ENCODE measurements around the gene TMEM235.

TMEM235 gene

DNA sequence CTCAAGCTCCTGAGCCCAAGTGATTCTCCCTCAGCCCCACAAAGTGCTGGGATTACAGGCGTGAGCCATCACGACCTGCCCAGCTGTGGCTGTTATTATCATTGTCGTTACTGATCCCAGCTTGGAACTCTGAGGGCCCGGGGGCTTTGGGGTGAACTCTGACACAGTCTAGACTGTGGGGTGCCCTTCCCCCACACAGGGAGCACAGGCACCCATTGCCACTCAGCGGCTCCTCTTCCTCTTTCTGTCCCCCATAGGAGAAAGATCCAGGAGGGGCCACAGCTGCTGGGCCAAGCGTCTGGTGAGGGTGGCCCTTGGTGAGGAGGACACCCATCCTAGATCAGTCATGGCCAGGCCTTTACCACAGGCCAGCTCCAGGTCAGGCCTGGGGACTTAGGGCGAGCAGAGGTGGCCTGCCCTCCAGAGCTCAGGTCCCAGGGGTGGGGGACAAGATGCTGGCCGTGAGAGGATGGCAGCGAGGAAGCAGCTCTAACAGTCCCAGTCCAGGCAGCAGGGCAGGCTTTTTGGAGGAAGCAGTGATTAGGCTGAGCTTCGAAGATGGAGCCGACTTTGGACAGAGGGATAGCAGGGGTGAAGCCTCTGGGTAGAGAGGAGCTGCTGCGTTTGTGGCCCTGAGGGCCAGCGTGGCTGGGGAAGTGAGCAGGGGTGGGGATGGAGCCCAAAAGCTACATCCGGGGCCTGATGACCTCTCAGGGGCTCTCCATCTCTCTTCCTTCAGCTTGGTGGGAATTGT lies 24.7 kb downstream of the TMEM235 start:
- no peak for DNase-seq

DNA sequence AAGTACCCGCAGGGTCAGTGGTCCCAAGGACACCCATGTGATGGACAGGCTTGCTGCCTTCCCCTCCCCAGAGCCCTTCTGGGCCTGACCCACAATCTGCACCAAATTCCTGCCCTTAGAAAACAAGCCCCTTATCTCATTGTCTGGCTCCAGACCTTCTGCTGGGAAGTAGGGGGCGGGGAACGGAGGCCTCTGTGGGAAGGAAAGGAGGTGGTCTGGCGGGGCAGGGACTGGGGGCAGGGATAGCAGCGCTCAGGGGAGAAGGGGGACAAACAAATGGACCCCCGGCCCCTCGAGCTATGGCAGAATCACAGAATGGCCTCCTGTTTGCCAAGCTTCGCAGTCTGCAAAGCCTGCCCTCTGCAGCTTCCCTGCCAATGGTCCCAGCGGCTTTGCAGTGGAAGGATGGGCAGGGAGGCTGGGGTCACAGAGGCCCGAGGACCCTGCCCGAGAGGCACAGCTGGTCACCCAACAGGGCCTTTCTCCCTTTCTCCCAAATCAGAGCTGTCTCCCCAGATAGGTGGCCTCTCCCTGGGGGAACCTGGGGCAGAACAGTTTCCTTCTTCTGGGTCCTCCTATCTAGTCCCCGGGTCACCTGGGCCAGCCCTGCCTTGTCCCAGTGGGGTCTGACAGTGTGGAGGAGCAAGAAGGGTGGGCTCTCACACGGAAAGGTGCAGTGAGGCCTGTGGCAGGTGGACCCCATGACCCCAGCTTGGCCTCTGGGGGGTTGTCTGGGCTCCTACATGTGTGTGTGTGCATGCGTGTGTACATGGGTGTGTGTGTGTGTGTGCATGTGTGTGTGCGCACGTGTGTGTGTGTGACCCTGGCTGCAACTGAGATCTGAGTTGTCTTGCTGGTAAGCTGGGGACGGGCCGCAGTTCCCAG lies 25.5 kb downstream of the TMEM235 start:
- DNase-seq = no peak

DNA sequence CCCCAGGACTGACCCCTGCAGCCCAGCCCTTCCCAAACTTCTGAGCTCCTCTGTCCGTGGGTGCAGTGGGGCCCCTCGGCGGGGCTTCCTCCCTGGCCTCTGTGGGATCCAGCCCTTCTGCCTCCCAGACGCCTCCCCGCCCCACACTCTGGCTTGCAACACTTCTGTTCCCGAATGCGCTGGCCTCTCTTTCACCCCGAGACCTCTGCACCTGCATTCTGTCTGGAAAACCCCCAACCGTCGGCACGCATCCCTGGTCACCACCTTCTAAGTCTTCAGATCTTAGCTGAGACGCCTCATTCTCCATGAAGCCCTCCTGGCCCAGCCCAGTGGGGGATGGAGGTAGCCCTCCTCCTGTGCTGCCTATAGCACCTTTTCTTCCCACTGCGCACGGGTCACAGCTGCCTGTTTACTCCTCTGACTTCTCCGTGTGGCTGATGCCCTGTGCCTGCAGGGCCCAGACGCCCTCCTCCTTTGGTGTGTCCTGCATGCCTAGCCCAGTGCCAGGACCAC lies 26.4 kb downstream of the TMEM235 start:
- peak; percentile 71 for DNase-seq

DNA sequence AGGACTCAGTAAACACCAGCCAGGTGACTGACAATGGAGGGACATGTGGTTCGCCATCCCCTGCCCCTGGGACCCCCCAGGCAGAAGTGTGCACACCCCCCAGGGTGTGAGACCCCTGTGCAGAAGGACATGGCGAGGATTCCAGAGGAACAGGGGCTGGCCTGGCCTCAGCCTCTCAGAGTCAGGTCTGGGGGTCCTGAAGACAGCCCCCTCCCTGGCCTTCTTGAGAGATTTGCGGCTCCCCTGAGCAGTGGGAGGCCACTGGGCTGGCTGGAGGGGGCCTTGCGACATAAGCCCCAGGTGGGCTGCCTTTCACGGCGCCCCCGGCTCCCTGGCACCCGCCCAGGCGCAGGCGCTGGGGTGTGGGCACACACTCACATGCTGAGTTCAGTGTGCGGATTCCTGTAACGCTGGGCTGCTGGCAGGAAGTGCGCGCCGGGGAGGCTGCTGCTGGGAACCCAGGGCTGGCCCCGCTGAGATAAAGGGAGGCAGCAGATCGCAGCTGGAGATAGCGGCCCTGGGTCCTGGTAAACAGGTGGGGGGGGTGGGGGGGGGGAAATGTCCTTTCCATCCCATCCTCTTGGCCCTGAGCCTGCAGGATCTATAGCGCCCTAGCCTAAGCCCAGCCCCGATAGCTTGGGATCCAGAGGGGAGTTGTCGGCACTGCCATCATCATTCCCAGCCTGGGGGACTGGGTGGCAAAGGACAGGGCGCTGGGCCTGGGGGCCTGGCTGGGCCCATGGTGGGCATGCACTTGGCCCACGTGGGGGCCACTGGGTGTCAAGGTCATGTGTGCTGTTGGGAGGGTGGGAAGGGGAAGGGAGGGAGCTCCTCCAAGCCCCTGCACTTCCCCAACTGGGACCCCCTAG lies 27.1 kb downstream of the TMEM235 start:
- DNase-seq = peak; percentile 87

DNA sequence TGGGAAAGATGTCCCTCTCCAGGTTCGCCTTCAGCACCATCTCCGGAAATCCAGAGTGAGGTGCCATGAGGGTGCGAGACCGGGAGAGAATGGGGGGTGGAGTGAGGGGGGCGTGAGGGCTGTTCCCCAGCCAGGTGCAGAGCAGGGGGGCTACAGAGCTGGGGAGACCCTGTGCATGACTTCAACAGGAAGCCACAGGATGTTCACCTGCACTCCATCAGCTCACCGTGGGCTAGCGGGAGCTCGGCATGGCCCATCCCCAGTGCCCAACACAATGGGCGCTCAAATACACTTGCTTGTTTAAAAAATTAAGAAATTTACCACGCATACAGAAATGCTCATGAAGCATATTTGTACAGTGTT lies 27.7 kb downstream of the TMEM235 start:
- DNase-seq = no peak

DNA sequence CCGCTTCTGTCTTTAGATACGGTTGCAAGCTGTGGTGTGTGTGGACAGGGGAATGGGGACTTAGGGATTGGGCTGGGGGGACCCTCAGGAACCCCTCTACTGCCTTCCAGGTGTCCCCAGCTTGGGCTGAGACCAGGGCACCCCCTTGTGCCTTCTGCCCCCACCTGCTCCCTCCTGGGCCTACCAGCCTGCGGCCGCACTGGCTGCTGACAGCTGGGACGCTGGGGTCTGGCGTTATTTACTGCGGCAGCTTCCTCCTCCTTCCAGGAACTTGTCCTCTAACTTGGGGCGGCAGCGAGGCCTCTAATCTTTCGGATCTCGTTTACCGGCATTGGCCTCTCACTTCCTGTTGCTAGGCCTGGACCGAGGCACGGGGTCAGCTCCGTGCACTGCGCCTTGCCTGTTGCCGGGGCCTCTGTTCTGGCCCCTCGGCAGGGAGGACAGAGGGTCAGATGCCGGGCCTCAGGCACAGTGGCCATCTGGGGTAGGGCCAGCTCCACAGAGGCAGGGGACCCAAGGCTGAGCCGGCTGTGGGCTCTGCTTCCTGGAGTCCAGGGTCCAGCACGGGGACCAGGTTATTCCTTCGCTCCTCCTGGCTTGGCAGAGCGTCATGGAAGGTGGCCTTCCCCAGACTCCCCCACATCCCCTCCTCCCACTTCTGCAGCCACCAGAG lies 31.8 kb downstream of the TMEM235 start:
- no peak for DNase-seq

DNA sequence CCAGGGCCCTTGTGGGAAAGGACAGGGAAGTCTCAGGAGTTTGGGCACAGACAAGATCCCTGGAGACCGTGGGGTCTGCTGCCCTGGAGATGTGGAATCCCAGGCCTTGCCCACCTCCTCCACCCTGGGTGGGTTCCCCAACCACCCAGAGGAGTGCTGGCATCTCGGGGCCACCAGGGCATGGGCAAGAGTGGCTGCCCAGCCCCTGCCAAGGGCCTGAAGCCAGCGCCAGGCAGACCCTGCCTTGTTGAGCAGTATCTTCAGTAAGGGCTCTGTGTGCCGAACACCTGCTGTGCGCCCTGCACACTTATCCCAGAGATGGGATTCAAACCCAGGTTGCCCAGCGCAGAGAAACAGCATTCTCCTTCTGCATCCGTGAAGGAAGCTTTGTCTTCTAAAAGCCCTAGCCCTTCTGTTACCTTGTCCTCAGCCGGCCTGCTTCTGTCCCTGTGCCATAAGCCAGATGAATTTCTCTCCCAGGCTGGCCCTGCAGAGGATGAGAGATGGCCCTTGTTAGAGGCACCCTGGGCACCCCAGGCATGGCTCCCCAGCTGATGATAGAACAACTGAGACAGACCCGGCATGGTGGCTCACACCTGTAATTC lies 32.4 kb downstream of the TMEM235 start:
- DNase-seq = no peak

DNA sequence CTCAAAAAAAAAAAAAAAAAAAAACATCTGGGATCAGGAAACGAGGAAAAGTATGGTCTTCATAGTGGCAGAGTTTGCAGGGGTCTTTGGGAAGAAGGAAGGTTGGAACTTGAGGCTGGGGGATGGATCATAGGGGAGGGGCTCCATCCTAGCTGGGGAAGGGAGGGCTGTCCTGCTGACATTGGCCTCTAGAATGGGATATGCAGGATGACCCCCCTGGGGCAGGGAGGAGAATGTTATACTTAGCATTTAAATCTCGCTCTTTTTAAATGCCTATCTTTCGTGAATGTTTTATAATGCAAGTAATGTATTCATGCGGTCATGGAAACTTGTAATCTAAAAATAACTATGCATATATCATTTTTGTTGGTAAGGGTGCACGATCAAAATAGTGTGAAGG lies 33.2 kb downstream of the TMEM235 start:
- DNase-seq = no peak

DNA sequence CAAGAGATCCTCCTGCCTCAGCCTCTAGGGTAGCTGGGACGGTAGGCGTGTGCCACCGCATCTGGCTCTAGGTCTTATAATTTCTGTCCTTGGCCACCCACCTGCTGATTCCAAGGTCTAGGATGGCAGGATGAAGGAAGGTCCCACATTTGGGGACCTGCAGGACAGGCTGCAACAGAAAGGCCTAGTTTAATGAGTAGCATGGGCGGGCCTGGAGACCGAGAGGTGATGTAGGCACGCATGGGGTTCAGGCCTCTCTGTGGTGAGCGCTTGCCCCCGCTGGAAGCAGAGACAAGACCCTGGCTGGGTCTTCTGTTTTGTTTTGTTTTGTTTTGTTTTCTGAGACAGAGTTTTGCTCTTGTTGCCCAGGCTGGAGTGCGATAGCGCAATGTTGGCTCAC lies 33.7 kb downstream of the TMEM235 start:
- DNase-seq = no peak

DNA sequence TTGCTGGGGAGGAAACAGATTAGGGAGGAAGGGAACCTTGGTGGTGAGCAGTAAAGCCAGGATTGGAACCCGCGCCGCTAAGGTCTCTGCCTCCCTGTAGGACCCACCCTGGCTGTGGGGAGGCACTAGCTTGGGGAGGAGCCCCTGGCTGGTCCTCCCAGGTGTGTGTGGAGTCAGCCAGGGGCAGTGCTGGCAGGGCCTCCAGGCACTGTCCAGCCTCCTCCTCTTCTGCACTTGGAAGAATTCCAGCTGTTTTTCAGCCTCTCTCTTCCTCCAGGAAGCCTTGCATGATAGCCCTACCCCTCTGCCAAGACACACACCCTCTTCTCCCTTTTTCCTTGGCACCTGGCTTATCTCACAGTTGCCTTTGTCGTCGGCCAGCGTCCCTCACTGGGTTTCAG lies 34.8 kb downstream of the TMEM235 start:
- no peak for DNase-seq

DNA sequence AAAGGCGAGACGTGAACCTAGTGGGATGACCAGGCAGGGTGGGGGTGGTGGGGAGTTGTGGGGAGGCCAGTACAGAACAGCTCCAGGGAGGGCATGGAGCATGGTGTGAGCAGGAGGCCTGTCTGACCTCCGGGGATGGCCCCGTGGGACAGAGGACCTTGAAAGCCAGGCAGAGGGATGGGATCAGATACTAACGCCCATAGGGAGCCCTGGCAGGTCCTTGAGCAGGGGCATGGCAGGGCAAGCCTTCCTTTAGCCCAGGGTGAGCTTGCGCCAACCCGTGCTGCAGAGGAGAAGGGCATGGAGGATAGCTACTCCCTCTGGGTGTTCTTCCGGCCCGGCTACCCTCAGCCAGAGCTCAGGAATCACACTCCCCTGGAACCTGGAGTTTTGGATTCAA lies 35.3 kb downstream of the TMEM235 start:
- DNase-seq = no peak

DNA sequence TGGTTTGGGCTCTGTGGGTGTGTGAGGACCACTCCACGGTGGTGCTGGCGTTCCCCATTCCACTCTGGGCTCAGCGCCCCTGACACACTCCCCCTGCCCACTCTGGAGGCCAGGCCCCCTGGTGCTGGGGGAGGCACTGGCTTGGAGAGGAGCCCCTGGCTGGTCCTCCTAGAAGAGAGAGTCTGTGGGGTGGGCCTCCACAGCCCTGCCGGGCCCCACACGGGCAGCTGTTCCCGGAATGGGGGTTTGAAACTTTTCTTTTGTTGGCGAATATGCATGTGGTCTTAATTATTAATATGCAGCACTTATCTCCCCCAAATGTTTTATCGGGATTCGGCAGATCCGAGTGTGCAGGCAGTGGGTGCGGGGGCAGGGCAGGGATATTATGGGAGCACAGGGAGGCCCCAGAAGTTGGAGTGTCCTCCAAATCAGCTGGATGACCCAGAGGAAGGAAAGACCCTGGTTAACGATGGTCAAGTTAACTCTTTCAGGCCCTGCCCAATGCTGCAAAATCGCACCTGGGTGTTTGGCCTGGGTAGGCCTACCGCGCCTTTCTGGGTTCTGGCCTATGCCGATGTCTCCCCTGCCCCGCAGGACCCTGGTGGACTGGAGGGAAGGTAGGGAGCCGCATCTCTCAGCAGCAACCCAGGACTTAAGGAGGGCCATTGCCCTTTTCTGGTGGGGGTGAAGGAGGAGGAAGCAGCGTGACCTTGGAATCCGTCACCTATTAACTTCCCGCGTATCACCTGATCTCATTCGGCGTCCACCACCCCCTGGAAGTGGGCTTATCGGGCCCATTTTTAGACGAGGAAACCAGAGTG lies 36.0 kb downstream of the TMEM235 start:
- no peak for DNase-seq

DNA sequence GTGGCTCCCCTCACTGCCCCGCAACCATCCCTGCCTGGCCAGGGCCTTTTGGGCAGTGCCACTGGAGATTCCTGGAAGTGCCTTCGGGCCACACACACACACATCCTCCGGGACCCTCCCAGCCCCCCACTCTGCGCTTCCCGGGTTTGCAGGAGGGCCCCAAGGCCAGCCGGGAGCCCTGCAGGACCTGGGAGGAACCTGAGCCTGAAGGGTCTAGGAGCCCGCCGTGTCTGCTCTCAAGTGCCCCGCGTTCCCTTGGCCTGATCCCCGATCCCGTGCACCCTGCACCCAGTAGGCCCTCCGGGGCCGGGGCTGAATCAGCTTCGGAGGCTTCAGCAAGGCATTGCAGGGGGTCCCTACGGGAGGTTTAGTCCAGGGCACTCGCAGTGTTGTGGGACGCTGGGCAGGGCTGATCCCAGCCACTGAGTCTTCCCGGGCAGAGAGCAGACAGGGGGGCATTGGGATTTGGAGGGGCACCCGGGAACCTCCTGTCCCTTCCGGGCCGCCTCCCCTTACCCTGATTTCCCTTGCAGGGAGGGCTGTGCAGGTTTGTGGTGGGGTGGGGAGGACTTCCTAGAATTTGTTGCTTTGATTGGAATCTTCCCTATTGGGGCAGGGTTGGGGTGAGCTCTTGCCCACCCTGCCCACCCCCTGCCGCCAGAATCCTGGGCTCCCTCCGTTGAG lies 36.9 kb downstream of the TMEM235 start:
- no peak for DNase-seq

DNA sequence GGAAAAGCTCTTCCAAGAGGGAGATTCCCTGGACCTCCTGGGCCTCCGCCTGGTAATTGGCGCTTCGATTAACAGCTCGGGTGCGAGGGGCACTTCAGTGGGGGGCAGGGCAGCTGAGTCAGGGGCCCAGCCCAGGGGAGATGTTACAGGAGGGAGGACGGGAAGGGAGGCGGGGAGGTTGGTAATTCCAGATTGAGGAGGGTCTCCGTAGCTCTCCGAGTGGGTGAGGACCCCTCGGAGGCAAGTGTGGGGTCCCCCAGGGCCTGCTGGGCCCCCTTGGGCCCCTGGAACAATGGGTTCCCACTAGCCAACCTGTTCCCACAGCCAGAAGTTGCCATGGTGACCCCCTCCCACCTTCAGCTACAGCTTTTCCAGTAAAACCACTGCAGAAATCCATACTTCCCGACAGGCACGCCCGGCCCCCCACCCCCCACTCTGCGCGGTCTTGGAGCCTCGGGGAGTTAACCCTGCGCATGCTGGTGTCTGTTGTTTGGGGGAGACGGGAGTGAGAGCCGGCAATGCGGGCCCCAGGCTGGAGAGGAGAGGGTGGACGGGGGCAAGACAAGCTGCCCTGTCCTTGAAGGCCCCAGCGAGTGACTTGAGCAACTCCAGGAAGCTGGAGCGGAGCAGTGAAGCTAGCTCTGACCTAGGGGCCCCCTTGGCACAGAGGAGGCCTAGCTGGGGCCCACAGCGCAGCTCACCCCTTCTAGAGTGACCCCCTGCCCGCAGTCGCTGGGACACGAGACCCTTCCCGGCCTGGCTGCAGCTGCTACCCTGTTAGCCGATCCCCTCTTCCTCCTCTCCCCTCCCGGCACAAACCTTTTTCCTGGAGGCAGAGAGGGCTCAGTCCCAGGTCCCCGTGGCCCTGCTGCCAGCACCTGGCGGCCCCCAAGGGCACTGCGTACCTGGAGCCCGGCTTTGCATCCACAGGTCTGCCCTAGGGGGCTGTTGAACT lies 37.8 kb downstream of the TMEM235 start:
- DNase-seq = no peak

DNA sequence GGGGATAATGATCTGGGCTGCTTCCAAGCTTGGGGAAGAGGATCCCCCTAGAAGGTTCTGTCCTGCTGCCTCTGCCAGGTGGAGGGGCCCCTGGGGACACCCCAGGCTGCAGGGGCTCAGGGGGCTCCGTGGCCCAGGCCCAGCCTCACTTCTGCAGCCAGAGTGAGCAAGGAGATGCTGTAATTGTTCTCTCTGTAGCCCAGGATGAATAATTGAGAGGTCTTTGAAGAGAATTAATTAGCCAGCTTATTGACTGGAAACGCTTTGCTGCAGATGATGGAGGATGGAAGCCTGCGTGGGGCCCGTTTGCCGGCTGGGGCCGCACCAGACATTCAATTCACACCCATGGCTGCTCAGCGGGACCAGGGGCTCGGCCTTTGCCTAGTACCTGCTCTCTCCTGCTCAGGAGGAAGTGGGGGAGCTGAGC lies 38.5 kb downstream of the TMEM235 start:
- no peak for DNase-seq

DNA sequence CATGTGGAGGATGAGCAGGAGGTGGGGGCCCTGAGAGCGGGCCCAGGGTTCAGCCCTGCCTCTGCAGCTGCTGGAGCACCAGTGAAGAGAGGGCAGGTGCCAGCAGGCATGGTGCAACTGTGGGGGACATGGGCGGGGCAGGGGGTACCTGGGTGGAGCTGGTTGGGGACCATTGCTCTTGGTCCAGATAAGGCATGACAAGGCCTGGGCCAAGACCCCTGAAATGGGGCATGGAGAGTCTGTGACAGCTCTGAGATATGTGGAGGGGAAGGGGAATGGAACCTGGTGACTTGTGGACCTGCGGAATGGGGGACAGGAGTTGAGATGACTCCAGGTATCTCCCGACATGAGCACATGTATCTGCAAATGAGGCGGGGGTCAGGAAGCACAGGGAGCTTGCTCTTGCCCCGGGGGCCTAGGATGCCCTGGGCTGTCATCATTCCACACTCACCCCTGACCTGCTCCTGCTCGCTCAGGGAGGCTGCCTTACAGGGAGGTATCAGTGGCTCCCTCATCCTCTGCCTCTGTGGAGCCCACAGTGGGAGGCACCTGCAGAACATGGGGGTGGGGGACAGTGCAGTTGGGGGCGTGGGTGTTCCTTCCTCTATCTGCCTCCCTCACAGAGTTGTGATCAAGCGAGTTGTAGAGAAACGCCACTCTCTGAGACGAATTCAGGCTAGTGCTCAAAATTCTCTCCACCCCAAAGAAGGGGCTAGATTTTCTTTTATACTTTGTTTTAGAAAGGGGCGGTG lies 40.2 kb downstream of the TMEM235 start:
- no peak for DNase-seq

DNA sequence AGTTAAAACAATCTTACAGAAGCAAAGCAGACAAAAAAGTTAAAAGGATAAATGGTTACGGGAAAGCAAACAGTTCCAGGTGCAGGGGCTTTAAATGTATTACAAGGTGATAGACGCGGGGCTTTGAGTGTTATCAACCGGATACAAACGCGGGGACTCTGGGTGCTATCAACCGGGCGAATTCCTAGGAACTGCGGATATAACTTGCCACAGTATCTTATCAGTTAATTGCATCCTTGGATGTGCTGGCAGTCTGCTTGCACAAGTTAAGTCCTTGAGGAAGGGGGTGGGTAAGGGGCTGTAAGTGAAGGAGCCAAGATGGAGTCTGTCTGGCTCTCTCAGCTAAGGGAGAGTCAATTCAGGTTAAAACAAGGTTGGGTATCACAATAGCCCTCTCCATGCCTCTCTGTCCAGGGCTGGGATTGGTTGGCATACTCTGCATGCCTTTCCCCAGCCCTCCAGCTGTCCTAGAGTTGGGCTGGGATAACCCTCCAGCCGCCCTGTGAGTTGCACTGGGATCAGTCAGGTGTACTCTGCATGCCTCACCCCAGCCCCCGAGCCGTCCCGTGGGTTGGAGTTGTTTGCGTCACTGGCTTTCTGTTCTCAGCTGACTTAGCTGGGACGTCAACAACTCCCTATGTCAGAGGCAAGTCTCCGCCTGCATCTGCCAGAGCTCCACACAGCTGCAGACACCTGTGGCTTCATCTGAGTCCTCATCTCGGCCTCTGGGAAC lies 40.9 kb downstream of the TMEM235 start:
- DNase-seq = peak; percentile 78

DNA sequence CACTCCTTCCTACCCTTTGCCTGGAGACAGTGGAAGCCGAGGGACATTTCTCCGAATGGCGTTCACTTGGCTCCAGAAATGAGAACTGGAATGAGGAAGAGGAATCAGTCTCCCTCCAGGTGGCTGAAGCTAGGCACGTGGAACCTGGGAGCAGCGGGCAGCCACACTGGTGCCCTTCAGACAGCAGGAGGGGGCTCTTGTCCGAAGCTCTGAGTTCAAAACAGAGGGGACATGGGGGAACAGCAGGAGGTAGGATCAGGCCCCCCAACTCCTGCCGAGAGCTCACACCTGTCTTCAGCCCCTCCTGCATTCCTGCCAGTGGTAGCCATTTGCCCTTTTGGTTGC lies 41.5 kb downstream of the TMEM235 start:
- no peak for DNase-seq

All from activated effector memory CD4-positive, alpha-beta T cell treated with anti-CD3 and anti-CD28 coated beads, Interleukin-2, amount 50 U/mL, for 16 hours (primary cell).